Medulla oblongata (tissue), 1 donor: ENCODE data around the gene ZNF622.

Source experiments
- DNase-seq: peaks from one replicate; pipeline ENCODE4 v3.0.0-alpha.2; 2015; ENCODE audit errors: extremely low spot score

The ZNF622 gene

DNA sequence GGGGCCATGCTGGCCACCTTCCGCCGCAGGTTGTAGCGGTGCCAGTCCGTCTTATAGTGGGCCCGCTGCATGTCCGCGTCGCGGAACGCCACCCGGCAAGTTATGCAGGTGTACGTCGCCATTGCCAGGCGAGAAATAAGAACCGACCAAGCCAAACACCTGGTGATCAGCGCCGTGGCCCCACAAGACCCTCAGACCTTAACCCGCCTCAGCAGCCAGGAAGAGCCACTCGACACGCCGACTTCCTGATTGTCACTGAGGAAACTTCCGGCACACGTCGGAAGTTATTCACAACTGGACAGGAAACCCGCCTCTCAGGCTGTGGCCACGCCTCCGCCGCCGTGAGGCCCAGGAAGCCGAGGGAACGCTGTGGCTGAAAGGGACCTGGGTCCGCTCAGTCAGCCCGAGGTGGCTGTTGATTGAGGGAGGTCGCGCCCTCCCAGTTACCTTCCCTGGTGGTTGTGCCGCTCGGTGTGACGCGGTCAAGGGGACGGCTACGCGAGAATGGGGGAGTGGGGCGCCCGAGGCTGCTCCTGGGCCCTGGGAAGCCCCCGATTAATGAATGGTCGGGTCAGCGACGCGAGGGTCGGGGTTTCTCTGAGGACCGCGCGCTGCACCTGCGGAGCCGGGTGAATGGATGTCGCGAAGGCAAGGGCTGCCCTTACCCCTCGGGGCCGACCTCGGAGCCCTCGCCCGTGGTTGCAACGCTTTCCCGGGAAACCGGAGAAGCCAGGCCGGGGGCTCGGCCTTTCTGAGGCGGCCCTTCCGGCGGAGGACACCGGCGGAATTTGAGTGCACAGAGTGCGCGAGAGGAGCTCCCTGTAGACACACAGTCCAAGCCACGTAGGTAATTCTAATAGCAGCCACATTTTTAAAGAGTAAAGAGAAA, at the start of gene ZNF622:
ZNF622 (minus strand) TSS at position 257 of the 889 bp plus-strand sequence; CDS start at position 122, 135 bp downstream.
- peak; percentile 97 for DNase-seq

DNA sequence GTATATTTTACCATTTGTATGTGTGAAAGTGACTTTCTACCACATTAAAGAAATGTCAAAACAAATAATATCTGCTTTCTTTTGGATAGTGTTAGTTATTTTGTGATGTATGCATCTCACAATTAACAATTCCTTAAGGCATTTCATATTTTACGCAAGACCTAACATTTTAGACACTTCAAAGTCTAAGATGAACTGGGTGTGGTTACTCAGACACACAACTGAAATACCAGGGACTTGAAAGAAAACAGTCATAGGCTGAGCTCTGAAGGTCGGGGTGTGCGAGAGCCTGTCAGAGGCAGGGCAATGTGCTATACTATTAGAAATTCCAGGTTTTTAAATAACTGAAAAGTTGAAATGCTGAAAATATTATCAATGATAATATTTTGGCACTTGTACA, 44.5 kb upstream of the ZNF622 start:
- no peak for DNase-seq

GRCh38 chr5:16508730-16509531, 43.3 kb upstream of the ZNF622 start:
- DNase-seq = no peak

GRCh38 chr5:16507716-16508115, 42.1 kb upstream of the ZNF622 start:
- peak; percentile 27 for DNase-seq

- DNase-seq = no peak
Observed at GRCh38 chr5:16505904-16506303, 40.3 kb upstream of the ZNF622 start.

- DNase-seq = no peak
Observed at GRCh38 chr5:16505140-16505891, 39.7 kb upstream of the ZNF622 start.

DNA sequence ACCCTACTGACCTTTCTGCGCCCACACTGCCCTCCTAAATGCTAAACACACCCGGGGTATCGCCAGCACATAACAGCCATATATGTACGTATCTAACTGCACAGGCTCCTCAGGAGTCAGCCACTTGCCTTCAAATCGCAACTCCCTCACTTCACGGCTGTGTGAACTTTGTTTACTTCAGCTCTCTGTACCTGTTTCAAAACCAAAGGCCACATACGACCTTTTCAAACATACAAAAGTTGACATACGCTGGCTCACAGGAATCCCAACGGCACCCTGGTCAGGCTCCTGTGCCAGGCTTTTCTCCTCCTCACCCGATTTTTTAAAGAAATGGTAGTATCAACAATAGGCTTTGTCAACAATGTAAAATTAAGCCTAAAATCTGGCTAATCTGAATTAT, 39.0 kb upstream of the ZNF622 start:
- DNase-seq = no peak

GRCh38 chr5:16502866-16503265, 37.3 kb upstream of the ZNF622 start:
- DNase-seq = no peak

GRCh38 chr5:16500024-16500423, 34.4 kb upstream of the ZNF622 start:
- DNase-seq = no peak

DNA sequence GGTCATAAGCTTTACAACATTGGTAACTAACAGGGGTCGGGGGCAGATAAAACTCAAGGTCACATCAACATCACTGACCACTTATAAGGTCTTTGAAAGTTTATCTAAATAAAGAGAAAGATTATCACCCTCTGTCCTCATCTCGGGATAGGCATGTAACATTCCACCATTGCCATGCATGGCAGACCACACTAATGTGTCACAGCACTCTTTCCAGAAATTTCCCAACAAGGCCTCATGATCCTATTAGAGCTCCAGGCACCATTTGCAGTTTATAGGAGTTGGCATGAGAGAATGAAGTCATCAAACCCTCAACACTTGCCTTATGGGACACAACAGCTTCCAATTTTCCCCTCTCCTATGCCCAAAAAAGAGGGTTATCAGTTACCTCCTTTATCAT, 31.9 kb upstream of the ZNF622 start:
- DNase-seq = no peak

- DNase-seq = no peak
Observed at GRCh38 chr5:16493261-16493660, 27.7 kb upstream of the ZNF622 start.

DNA sequence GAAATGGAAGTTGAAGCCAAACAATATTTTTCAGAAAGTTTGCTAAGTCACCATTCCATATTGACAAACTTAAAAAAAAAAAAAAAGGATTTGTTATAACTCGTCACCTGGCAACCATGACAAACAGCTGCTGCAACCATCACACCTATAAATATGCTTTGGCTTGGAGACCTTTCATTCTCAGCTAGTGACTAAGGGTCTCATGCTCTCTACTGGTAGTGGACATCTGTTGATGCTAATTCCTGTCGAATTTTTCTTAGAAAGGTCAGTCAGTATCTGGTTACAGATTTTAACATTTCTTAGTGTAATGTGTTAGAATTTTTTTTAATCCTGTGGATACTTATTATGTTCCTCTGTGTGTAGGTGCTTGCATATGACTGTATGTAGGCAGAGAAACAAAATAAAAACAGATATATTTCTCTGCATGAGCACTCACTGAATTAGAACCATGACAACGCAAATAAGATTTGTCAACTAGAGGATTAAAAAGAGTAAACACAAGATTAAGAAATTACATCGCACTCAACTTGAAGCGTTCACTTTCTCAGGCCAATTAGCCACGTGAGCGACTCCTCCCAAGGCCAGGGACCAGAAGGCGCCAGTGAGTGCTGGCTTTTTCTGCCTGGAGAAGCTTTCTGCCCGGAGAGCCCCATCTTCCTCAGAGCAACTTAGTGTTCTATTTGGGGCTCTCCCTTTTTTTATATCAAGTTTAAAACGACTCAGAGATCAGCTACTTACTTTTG, 27.0 kb upstream of the ZNF622 start:
- peak; percentile 46 for DNase-seq

- no peak for DNase-seq
Observed at GRCh38 chr5:16490911-16491310, 25.3 kb upstream of the ZNF622 start.

DNA sequence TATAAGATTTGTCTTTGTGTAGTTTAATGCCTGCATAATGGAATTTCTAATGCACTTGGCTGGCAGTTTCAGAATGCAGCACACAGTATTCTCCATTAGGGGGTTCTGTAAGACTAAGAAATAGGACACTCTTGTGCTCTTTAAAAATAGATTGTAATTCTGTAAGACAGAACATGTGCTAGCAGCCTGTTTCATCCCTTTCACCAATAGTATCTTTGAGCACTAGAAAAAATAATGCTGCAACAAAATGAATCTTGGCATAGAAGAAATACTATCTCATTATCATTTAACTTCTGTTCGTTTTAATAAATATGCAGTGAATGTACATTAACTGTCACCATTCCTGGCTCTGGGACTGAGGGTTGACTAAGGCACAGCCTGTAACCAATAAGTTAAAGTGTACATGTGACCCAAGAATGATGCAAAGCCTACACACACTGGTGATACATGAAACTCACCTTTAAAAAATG, 23.8 kb upstream of the ZNF622 start:
- peak; percentile 84 for DNase-seq

GRCh38 chr5:16487456-16487855, 21.9 kb upstream of the ZNF622 start:
- DNase-seq = no peak

- DNase-seq = no peak
Observed at GRCh38 chr5:16486711-16487111, 21.1 kb upstream of the ZNF622 start.

DNA sequence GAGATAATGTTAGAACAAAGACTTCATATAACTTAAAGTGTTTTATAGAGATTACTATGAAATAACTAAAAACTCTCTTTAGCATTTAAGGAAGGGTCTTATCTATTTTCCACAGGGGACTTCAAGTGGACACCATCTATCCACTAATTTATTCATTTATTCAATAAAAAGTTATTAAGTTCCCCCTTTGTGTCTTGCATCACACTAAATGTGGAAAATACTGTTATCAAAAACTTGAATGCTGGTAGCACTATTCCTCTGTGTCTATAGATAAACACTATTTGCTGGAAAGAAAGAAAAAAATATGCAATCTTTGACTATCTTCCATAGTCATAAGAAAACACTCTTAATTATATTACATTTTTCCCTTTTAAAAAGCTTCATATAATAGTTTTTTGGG, 20.1 kb upstream of the ZNF622 start:
- DNase-seq = no peak

DNA sequence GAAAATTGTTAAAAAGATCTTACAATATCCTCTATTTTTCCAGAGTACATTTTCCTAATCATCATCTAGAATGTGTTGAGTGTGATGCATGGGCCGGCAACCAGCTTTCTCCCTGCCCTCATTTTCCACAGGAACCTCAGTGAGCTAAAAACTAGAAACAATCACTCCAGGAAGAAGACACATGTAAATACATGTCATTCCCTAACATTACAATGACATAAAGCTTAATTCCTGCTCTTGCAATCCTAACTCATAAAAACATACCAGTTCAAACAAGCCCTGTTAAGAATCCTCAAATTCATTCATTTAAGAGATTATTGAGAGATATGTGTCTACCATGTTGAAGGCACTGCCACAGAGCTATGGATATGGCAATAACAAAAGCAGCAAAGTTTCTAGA, 18.5 kb upstream of the ZNF622 start:
- no peak for DNase-seq

- DNase-seq = no peak
Observed at GRCh38 chr5:16483361-16483760, 17.8 kb upstream of the ZNF622 start.

- DNase-seq = no peak
Observed at GRCh38 chr5:16482891-16483290, 17.3 kb upstream of the ZNF622 start.

GRCh38 chr5:16480821-16481538, 15.4 kb upstream of the ZNF622 start:
- no peak for DNase-seq
